ENCODE measurements around the gene STRIP2.
"Not testable (repeated sequence)": the region's sequence is repeated elsewhere in the genome, so short reads cannot be mapped to it uniquely, and the experiment has no call there.

STRIP2 gene

GRCh38 chr7:129496653-129497052 lies 62.4 kb downstream of the STRIP2 start:
- no peak for DNase-seq (ENCODE audit: low read depth)

- DNase-seq (ENCODE audit: low read depth), result no peak
These were observed 62.9 kb downstream of the STRIP2 start for GRCh38 chr7:129497156-129497555.

GRCh38 chr7:129498021-129498420 lies 63.8 kb downstream of the STRIP2 start:
- no peak for DNase-seq (ENCODE audit: low read depth)

GRCh38 chr7:129499999-129500398 lies 65.8 kb downstream of the STRIP2 start:
- DNase-seq (ENCODE audit: low read depth), result no peak

- DNase-seq (ENCODE audit: low read depth), result peak; percentile 84
These were observed 67.8 kb downstream of the STRIP2 start, which contains the start of gene SMKR1 for GRCh38 chr7:129501760-129502707. SMKR1 (plus strand) TSS chr7:129502531; CDS start chr7:129502825, 294 bp downstream.

- DNase-seq (ENCODE audit: low read depth), result peak; percentile 4
These were observed 68.8 kb downstream of the STRIP2 start for GRCh38 chr7:129502708-129503685.

- DNase-seq (ENCODE audit: low read depth), result no peak
These were observed 69.5 kb downstream of the STRIP2 start for GRCh38 chr7:129503725-129504124.

GRCh38 chr7:129512192-129512591 lies 78.0 kb downstream of the STRIP2 start:
- no peak for DNase-seq (ENCODE audit: low read depth)

GRCh38 chr7:129513546-129513945 lies 79.3 kb downstream of the STRIP2 start:
- no peak for DNase-seq (ENCODE audit: low read depth)

GRCh38 chr7:129514683-129515082 lies 80.5 kb downstream of the STRIP2 start:
- DNase-seq (ENCODE audit: low read depth), result no peak

- DNase-seq (ENCODE audit: low read depth), result no peak
These were observed 81.1 kb downstream of the STRIP2 start for GRCh38 chr7:129515381-129515780.

- DNase-seq (ENCODE audit: low read depth), result no peak
These were observed 83.7 kb downstream of the STRIP2 start for GRCh38 chr7:129517931-129518330.

- no peak for DNase-seq (ENCODE audit: low read depth)
These were observed 85.2 kb downstream of the STRIP2 start for GRCh38 chr7:129519464-129519863.

- no peak for DNase-seq (ENCODE audit: low read depth)
These were observed 88.1 kb downstream of the STRIP2 start for GRCh38 chr7:129522088-129522970.

GRCh38 chr7:129522971-129523340 lies 88.7 kb downstream of the STRIP2 start:
- no peak for DNase-seq (ENCODE audit: low read depth)

- DNase-seq (ENCODE audit: low read depth), result no peak
These were observed 89.7 kb downstream of the STRIP2 start for GRCh38 chr7:129523924-129524323.

GRCh38 chr7:129524405-129524804 lies 90.2 kb downstream of the STRIP2 start:
- DNase-seq (ENCODE audit: low read depth), result not testable (repeated sequence)

GRCh38 chr7:129525225-129525862 lies 91.1 kb downstream of the STRIP2 start:
- DNase-seq (ENCODE audit: low read depth), result no peak

GRCh38 chr7:129529643-129530042 lies 95.4 kb downstream of the STRIP2 start:
- DNase-seq (ENCODE audit: low read depth), result no peak

GRCh38 chr7:129530795-129531391 lies 96.7 kb downstream of the STRIP2 start:
- peak; percentile 30 for DNase-seq (ENCODE audit: low read depth)

- DNase-seq (ENCODE audit: low read depth), result no peak
These were observed 97.5 kb downstream of the STRIP2 start for GRCh38 chr7:129531721-129532120.

All from activated T-cell treated with anti-CD3 and anti-CD28 coated beads for 24 hours (primary cell).